Ureter (tissue), 1 donor: ENCODE data around the gene PIP4K2C. TPM values are rescaled to one million over a fixed set of nuclear protein-coding genes. Genes with fewer than 3 reads are reported as not detected.
"Not testable (repeated sequence)": the region's sequence is repeated elsewhere in the genome, so short reads cannot be mapped to it uniquely, and the experiment has no call there.

Experiments used
- DNase-seq: peaks from one replicate; pipeline ENCODE4 v3.0.0-alpha.2; 2020; ENCODE audit warnings: low spot score
- total RNA-seq: library from RNA; stranded (reverse); gene quantifications from one replicate; pipeline ENCODE4 v1.2.4, GENCODE V29; 2023
- donor health status: DM: yes; HTN: yes; CAD: no.

PIP4K2C gene
- total RNA-seq, 1 donor from 2014 or later: 48.0 TPM

GRCh38 chr12:57609781-57610553 lies 19.0 kb downstream of the PIP4K2C start:
- peak; percentile 55 for DNase-seq

- DNase-seq: peak; percentile 82
Measured at GRCh38 chr12:57610554-57611107, 19.6 kb downstream of the PIP4K2C start.

- peak; percentile 86 for DNase-seq
Measured at GRCh38 chr12:57611108-57611826, 20.3 kb downstream of the PIP4K2C start, which contains the start of gene ARHGEF25. TSS of gene ARHGEF25 (plus strand) at chr12:57611435. CDS start at chr12:57611895, 460 bp downstream.

GRCh38 chr12:57611827-57612710 lies 21.1 kb downstream of the PIP4K2C start:
- no peak for DNase-seq

- DNase-seq: no peak
Measured at GRCh38 chr12:57612711-57613426, 21.9 kb downstream of the PIP4K2C start.

DNA sequence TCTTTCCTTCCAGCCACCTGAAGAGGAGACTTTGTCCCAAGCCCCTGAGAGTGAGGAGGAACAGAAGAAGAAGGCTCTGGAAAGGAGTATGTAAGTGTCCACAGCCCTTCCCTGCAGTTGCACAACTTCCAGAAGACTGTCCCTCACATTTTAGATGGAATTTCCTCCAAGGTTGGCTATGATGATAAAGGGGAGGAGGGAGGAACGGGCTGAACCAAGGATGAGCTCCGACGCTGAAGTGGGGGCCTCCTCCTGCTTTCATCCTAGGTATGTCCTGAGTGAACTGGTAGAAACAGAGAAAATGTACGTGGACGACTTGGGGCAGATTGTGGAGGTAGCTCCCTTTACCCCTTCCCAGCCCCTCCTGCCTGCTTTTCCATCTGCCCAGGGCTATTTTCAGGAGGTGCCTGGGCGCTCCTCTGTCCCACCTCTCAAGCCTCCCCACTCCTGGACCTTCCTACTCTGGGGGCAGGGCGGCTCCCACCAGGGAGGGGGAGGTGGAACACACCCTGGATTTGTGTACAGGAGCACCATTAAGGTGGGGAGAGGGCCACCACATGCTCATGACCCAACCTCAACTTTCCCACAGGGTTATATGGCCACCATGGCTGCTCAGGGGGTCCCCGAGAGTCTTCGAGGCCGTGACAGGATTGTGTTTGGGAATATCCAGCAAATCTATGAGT lies 22.6 kb downstream of the PIP4K2C start:
- no peak for DNase-seq

DNA sequence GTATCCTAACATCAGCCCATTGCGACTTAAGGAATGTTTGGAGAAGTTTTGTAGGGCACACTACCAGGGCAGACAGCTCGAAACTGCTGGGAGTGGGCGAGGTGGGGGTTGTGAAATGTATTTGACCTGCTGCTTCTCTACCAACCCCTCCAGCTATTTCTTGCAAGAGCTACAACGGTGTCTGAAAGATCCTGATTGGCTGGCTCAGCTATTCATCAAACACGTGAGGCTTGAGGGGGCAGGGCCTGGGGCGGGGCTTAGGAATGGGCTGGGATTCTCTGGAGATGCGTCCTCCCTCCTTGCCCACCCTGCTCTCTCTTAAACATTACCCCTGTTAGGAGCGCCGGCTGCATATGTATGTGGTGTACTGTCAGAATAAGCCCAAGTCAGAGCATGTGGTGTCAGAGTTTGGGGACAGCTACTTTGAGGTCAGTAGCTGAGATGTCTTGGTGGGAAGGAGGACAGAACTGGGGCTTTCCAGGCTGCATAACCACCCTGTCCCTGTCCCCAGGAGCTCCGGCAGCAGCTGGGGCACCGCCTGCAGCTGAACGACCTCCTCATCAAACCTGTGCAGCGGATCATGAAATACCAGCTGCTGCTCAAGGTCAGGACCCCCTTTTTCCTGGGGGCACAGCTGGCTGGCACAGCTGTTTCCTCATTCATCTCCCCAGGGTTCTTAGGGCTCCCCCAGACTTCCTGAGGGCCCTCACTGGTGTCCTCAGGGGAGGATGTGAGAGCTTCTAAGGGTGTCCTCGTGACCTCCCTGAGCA lies 23.4 kb downstream of the PIP4K2C start:
- DNase-seq: no peak

DNA sequence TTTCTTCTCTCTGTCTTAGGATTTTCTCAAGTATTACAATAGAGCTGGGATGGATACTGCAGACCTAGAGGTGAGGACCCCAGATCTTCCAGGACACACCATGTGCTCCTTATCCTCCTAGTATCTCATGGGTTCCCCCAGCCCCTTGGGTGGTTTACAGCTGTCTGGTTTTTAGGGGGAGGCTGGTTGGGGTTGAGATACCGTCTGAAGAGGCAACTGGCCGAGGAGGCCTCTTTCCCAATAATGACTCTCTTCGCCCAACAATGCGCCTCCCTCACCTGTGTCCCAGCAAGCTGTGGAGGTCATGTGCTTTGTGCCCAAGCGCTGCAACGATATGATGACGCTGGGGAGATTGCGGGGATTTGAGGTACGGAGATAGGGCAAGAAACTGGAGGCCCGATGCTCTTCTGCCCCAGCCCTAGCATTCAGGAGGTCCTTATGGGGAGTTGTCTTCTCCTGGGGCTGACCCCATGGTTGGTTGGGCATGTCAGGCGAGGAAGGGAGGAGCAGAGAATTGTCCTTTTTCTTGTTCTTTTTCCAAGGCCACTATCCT lies 24.0 kb downstream of the PIP4K2C start:
- DNase-seq: no peak

- no peak for DNase-seq
Measured at GRCh38 chr12:57615637-57616036, 24.6 kb downstream of the PIP4K2C start.

- DNase-seq: no peak
Measured at GRCh38 chr12:57616383-57617101, 25.6 kb downstream of the PIP4K2C start.

GRCh38 chr12:57617942-57618341 lies 26.9 kb downstream of the PIP4K2C start:
- no peak for DNase-seq

GRCh38 chr12:57618431-57618830 lies 27.4 kb downstream of the PIP4K2C start:
- DNase-seq: not testable (repeated sequence)

DNA sequence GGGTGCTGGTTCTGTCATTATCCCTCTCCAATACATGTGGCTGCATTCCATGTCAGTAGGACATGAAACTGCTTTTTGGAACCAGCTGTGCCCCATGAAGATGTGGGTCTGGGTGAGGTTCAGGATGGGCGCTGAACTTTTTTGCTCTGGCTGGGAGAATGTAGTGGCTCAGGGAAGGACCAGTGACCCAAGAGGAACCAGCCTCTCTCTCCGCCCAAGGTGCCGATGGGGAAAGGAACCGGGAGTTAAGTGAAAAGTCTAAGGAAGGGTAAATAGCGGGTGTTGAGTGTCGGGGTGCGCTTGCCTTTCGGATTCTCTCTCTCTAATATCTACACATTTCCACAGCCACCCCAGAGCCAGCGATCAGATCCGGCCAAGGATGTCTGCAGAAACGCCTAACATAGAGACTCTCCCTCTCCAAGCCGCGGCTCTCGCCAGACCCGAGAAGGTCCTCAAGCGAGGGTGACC lies 28.0 kb downstream of the PIP4K2C start:
- DNase-seq: no peak

DNA sequence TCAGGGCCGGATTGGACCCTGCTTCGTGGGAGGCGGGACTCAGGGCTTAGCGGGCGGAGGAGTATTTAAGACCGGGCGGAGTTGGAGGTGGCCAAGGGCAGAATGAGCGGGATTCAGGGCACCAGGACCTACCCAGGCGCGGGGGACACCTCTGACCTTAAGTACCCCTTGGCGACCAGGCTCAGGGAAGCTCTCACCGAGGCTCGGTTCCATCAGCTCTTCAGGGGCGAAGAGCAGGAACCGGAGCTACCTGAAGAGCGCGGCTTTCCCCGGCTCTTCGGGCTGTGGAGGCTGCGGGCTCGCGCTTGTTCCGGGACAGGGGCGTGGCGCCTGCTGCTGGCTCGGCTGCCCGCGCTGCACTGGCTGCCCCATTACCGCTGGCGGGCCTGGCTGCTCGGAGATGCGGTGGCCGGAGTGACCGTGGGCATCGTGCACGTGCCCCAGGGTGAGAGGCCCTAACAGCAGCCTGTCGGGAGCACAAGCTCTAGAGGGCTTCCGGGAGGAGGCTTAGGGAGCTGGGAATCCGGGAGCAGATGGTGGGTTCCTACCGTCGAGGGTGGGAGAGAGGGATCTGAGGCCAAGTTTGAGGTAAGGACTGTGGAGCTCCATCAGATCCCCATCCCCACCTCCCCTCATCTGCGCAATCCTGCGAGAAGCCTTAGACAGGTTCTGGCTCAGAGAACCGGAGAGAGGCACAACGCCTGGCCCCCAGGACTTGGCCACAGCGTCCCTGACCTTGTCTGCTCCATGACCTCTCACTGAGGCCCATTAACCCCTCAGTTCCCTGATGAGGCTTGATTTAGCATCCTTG lies 28.6 kb downstream of the PIP4K2C start:
- no peak for DNase-seq

DNA sequence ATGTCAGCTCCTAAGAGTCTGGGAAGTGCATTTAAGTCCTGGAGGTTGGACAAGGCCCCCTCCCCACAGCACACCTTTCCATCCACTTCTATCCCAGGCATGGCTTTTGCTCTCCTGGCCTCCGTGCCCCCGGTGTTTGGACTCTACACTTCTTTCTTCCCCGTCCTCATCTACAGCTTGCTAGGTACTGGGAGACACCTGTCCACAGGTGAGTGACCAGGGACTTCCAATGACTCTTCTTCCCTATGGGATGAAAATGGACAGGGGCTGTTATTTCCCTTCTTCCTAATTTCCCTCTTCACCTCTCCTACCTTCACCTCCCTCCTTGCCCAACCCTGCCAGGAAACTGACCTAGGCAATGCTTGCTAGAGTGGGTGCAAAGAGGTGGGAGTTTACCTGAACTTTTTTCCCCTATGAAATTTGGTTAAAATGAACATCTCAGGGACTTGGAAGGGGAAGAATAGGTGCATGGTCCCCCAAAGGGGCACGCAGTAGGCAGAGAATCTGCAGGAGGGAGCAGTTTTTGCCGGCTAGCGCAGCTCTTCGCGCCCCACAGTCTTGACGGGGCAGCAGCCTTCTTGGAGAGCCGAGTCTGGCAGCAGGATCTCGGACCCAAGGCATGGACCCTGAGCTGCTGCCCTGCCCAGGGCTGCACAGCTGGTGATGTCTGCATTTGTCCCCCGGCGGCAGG lies 29.4 kb downstream of the PIP4K2C start:
- no peak for DNase-seq

- no peak for DNase-seq
Measured at GRCh38 chr12:57620936-57621496, 30.0 kb downstream of the PIP4K2C start.
